Limb (tissue), 2 donors: ENCODE results near the gene TENT4A.
A peak's percentile ranks its signal among the peaks of the same experiment; 100 is the strongest.
"Not testable (repeated sequence)": the region's sequence is repeated elsewhere in the genome, so short reads cannot be mapped to it uniquely, and the experiment has no call there.

Source experiments
- DNase-seq, 2 donors: peaks; one replicate each; pipeline ENCODE4 v3.0.0-alpha.2; 2016; ENCODE audit errors: extremely low spot score in 2 of 2

TENT4A gene

DNA sequence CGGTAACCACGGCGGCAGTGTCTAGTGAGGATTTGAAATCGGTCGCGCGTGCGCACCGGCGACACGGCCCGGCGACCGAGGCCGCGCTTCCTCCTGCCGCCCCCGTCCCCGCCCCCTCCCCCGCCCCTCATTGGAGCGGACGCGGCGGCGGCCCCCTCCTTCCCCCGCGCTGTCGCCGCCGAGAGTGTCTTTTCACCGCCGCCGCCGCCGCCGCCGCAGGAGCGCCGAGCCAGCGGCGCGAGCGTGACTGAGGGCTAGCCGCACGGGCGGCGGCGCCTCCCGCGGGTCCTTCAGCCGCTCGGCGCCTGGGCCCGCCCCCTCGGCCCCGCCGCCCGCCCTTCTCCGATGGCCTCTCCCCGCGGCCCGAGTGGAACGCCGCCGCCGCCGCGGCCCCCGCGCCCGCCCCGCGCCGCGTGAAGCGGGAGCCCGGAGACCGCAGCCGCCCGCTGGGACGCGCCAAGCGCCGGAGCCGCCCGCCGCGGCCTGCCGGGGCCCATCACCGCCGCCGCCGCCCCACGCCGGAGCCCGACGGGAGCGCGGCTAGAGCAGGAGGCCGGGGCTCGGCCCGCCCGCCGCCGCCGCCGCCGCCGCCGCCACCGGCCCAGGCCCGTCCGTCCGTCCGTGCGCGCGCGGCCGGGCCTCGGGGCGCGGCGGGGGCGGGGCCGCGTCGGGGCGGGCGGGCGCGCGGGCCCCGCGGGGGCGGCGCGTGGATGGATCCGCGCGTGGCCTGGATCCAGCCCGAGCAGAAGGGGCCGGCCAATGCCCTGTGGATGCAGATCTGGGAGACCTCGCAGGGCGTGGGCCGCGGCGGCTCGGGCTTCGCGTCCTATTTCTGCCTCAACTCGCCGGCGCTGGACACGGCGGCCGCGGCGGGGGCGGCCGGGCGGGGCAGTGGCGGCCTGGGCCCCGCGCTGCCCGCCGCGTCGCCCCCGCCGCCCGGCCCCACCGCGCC, at the start of gene TENT4A:
TSS of gene TENT4A (plus strand) at position 159 of the 952 bp plus-strand sequence. CDS start at position 711, 552 bp downstream.
- peak in 1 of 2 donors; percentile 62 for DNase-seq

DNA sequence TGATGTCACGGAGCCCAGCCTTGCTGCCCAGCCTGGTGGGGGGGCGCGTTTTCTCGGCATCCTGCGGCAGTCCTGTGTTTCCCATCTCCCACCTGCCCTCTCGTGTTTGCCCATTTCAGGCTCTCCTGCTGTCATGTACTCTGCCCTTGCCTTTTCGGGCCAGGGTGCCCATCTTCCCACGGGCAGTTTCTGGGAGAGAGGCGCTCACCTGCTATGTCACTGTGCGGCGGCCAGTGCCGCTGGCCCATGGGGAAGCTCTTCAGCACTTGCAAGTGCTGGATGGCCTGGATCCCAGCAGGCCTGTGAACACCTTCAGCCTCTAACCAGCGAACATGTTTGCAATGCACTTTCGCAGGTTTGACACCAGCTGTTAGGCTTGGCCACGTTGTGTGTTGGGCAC, 46.5 kb upstream of the TENT4A start:
- DNase-seq = no peak

DNA sequence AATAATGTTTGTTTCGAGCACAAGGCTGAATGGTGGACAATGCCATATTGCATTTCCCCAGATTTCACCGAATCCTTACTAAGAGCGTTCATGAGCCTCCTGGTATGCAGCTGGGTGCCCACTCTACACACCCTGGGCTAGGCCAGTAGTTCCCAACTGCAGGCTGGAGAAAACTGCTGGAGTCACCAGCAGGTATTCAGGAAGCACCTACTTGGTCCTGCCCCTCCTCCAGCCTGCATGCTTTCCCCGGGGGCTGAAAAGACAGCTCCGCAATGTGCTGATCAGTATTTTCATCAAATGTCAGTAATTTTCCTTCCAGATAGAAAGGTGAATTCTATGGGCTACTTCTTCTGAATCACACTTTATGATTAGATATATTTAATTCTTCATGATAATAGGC, 45.6 kb upstream of the TENT4A start:
- DNase-seq = no peak

DNA sequence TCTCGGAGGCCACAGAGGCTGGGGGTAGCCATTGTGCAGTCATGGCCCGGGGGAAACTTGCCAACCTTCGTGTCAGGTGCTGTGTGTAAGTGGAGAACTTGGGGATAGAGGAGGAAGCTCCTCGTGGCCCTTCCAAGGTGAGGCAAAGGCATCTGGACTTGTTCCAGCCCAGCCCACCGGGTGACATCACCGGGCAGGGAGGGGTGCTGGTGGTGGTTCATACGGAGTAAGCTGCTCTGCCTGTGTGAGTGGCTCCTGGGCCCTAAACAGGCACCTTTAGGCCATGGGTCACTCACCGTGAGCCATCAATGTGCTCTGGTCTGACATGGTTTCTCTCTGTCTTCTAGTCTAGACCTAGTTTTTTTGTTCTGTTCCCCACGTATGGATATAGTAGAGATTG, 44.5 kb upstream of the TENT4A start:
- not testable (repeated sequence) for DNase-seq

DNA sequence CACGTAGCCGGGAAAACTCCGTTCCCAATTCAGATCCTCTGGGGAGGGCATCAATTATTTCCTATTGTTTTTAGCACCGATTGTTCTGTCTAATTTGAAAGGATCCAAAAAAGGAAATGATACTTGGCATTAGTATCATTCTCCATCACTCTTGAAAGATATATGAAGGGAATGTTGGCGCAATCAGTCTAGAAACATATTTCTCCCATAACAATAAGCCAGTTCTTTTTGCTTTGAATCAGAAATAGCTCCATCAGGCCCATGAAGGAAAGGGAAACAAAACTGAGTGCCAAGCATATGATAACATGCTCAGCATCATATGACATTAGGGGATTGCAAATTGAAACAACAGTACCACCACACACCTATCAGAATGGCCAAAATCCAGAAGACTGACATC, 40.2 kb upstream of the TENT4A start:
- no peak for DNase-seq

DNA sequence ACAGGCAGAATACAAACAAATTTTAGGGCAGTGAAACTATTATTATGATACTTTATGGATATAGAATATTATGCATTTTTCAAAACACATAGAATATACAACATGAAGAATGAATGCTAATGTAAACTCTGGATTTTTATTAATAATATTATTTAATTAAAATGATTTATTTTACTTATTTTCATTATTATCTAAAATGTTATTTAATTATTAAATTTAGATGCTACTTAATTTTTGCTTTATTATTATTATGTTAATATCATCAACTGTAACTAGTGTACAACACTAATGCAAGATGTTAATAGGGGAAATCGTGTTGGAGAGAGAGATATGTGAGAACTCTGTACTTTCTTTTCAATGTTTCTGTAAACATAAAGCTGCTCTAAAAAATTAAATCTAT, 39.3 kb upstream of the TENT4A start:
- no peak for DNase-seq

DNA sequence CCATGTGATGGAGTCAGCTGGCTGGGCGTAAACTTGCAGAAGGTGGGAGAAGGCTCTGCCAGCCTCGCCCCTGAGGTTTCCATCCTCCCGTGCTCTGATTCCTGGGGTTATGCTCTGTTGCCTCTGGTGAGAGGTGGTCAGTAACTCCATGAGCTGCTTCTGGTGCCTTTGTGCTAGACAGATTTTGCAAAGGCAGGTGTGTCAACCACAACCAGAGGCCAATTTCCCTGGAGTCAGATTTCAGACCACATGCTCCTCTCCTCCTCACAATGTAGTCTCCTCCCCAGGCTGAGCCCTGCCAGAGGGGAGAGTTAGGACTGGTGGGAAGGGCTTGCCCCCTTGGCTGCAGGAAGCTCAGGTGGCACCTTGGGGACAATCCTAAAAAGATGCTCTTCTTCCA, 38.8 kb upstream of the TENT4A start:
- DNase-seq = no peak

DNA sequence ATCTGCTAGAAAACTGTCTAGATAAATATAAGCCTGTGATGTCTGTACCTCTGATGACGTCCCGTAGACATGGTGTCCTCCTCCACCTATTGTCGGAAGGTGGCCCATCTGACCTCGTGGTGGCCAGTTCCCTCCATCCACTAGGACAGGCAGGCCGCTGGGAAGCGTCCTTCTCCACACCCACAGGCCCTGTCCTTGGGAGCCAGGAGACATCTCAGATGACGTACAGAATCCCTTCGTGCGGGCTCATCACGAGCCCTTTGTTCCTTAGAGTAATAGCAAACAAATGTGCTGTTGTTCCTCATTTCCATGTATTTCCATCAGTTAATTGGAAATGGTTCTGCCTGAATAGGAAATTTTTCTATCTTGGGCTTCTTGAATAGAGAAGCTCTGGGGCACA, 38.3 kb upstream of the TENT4A start:
- DNase-seq = no peak

DNA sequence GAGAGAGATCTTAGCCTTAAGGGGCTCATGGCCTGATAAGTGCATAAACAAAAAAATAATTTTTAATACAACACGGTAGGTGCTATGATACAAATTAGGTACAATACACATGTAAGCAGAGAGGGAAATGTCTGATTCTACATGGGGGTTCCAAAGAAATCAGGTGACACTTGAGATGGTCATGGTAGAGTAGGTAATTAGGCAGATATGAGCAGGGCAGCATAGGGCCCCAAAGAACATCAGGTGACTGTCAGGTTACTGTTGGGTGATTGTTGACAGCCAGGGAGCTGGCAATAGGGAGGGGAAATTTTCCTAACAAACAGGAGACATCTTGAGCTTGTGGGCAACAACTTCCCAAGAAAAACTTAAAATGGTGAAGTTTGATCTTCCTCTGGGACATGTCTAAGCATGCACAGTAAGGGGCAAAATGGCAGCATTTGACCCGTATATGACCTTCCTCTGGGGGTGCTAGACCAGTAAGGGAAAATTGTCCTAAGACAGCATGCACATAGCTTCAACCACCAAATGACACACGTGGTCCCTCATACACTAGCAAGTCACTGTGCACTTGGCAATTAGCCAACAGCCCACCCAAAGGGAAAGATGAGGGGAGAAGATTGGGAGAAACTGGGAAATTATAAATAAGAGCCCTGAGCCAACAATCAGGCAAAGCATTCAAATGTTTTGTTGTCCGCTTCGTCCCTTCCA, 37.3 kb upstream of the TENT4A start:
- DNase-seq = no peak

DNA sequence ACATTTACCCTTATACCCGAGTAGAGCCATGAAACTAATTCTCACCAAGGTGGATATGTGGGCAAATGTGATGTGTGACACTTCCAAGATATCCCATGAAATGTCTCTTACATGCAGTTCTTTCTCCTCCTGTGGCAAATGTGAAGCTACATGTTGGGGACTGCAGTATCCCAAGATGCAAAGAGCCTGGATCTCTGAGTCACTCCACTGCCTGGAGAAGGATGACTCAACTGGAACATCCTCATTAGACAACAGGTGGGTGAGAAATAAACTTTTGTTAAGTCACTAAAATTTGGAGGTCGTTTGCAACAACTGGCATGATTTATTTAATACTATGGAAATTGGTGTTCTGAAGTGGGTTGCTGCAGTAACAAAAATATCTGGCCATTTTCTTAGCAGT, 36.5 kb upstream of the TENT4A start:
- DNase-seq = no peak

DNA sequence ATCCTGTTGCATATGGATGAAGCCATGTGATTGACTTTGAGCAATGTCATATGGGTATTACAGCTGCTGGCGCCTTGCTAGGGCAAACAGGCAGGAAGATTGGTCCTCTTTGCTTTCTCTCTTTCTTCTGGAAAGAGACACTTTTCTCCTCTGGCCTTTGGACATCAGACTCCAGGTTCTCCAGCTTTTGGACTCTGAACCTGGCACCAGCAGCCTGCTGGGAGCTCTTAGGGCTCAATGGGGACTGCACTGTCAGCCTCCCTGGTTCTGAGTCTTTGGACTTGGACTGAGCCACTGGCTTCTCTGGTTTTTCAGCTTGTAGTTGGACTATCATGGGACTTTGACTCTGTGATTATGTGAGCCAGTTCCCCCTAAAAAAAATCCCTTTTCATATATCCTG, 34.8 kb upstream of the TENT4A start:
- DNase-seq = no peak

DNA sequence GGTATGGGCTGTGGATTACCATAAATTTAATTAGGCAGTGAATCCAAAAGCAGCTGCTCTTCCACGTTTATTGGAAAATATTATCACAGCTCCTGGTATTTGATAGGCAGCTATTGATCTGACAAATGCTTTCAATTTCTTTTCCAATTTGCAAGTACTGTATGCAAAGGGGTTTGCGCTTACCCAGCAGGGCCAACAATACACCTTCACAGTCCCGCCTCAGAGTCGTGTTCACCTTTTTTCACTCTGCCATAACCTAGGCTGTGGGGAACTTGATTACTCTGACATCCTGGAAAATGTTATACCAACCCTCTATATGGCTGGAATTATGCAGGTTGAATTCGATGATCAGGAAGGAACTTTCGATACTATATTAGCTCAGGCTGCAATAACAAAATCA, 32.3 kb upstream of the TENT4A start:
- DNase-seq = no peak

DNA sequence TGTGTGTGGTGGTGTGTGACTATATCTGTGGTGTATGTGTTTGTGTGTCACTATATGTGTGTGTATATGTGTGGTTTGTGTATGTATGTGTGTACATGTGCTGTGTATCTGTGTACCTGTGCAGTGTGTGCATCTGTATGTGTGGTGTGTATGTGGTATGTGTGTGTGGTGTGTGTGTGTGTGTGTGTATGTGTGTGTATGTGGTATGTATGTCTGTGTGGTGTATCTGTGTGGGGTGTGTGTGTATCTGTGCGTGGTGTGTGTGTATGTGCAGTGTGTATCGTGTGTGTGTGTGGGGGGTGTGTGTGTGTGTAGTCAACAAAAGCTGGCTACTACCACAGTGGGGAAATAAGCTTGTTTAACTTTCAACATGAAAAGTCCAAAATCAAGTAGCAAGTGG, 31.6 kb upstream of the TENT4A start:
- no peak for DNase-seq

DNA sequence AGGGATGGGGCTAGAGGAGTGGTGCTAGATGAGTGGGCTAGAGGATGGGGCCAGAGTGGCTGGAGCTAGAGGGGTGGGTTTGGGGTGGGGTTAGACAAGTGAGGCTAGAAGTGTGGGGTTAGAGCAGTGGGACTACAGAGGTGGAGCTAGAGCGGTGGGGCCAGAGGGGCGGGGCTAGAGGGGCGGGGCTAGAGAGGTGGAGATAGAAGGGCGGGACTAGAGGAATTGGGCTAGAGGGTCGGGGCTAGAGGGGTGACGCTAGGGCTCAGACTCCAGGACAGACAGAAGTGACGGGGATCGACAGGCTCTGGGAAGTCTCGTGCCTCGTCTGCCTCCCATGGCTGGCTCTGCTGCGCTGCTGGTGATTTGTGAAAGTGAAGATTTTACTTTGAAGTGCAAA, 31.0 kb upstream of the TENT4A start:
- DNase-seq = no peak

DNA sequence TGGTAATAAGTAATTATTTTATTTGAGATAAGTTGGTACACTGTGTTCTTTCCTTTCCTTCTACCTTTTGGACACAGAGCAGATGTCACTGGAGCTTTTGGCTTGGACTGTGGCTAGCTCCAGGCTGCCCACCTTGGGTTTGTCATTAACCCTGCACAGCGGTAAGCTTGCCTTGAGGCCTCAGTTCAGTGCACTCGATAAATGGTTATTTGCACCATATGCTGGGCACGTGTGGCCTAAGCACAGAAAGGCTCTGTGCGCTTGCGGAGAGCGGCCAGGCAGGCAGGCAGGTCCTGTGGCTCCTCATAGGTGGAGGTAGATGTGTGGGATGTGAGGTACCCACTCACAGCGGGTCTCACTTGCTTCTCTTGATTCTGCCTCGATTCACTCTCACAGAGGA, 30.0 kb upstream of the TENT4A start:
- no peak for DNase-seq

DNA sequence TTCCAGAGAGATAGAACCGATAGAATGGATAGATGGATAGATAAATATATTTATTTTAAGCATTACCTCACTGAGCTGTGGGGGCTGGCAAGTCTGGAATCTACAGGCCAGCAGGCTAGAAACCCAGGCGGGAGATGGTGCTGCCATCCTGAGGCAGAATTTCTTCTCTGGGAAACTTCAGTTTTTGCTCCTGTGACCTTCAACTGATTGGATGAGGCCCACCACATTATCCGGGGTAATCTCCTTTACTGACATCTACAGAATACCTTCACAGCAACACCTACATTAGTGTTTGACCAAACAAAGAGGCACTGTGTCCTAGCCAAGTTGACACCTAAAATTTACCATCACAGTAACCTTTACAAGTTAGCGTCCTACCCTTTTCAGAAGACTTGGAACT, 29.2 kb upstream of the TENT4A start:
- no peak for DNase-seq

DNA sequence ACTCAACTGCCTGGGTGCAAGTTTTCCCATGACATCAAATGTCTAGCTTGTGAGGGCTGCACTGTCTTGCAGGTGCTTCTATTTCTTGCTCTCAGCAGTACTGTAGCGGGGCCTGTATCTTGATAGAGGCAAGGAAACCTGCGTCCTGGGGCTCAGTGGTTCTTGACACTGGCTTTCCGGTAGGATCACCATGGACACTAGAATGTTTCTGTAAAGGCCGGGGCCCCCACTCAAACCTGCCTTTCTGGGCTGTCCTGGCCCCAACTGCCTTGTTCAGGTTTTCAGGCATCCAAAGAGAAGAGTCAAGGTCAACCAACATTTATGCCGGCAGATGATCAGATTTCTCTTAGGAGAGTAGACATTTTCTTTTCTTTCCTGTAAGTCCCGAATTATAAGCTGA, 26.7 kb upstream of the TENT4A start:
- DNase-seq = no peak

DNA sequence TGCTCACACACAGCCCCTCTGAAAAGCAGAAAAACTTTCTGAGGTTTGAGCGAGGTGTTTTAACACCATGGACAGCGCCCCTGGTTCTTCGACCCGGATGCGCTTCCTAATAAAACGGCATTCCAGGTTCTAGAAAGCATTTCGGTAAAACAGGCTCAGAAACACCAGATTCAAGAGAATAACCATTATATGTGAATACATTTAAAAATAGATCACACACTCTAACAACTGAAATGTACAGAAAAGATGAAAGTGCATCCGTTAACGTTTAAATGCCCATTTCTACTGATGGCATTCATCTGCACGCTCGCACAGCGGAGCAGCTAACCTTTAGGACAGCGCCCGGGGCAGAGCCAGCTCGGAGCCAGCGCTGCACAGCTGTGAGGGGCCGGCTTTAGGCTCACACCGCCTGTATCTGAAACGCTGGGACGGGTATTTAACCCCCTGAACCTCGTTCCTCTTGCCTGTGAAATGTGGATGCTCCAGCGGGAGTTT, 26.3 kb upstream of the TENT4A start:
- DNase-seq = peak; percentile 60 to 68

DNA sequence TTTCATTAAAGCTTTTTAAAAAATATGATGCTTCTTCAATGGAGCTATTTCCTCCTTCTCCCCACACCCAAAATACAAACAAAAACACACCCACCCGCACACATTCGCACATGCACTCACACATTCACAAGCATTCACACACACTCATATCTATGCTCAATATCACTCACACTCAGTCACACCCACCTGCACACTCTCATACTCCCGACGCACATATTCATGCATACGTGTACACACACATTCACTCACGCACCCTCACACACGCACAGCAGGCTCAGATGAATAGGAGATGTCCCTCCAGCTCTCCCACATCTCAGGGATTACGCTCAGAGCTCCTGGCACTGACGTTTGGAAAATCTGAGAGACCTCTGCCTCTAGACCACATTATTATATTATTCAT, 25.7 kb upstream of the TENT4A start:
- no peak for DNase-seq

DNA sequence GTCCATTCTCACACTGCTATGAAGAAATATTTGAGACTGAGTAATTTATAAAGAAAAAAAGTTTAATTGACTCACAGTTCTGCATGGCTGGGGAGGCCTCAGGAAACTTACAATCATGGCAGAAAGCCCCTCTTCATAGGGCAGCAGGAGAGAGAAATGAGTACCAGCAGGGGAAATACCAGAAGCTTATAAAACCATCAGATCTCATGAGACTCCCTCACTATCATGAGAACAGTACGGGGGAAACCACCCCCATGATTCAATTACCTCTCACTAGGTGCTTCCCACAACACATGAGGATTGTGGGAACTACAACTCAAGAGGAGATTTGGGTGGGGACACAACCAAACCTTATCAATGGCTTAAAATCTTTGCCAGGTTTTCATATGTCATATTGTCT, 20.3 kb upstream of the TENT4A start:
- DNase-seq = no peak

DNA sequence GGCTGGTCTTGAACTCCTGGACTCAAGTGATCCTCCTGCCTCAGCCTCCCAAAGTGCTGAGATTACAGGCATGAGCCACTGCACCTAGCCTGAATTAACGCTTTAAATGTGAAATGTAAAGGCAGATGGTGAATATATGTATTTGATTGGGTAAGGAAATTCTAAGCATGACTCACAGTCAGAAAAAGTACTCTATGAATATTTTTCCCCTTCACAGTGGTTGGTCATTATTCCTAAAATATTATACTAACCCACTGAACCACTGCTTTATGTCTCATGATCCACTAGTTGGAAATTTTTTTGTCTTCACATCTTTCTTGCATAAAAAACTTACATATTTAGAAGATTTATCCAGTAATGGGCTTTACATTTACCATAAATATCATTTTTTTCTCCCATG, 14.5 kb upstream of the TENT4A start:
- DNase-seq = no peak

DNA sequence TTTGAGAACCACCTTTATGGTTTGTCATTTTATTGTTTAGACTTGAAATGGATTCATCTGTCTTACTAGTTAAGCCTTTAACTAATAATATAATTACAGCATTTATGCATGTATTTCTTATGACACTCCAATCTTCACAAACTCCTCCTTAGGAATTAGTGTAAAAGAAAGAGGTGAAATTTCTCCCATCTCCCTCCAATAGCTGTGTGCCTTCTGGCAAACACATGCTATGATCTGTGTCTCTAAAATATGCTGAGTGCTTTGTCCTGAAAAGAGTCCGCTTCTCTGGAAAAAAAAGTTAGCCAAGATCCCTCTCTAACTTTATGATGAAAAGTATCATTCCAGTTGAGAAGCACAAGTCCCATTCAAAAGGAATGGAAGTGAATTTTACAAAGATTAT, 13.9 kb upstream of the TENT4A start:
- DNase-seq = no peak
